ENCODE measurements around the gene TUBB2B. TPM values are rescaled to one million over a fixed set of nuclear protein-coding genes. Genes with fewer than 3 reads are reported as not detected.

The TUBB2B gene
- total RNA-seq, 2 experiments from 2014 or later, result not detected

GRCh38 chr6:3265671-3266070, 38.2 kb upstream of the TUBB2B start:
- Mint-ChIP-seq H3K27me3 (no peaks in the 10 kb centered on the region), H3K9me3 (ENCODE audit: low read depth) (no peaks in the 10 kb centered on the region), H3K27ac (no peak overlapping the region), H3K36me3 (peaks cover 18% of the 10 kb centered on the region), H3K4me1 (peaks cover 28% of the 10 kb centered on the region), H3K4me3 (no peak overlapping the region)
- ATAC-seq, result no peak
- CTCF ChIA-PET, result interaction anchor here (0.9 to 1.2 kb wide), 3 partner anchors 14 kb away, joined by 3 to 4 read pairs (median 4); no protein-coding TSS in a partner anchor
- DNase-seq, result no peak

- Mint-ChIP-seq H3K27ac (no peak overlapping the region), H3K27me3 (no peaks in the 10 kb centered on the region), H3K36me3 (peaks cover 20% of the 10 kb centered on the region), H3K9me3 (ENCODE audit: low read depth) (no peaks in the 10 kb centered on the region), H3K4me1 (peaks cover 39% of the 10 kb centered on the region), H3K4me3 (no peak overlapping the region)
- CTCF ChIA-PET, result interaction anchor here (1.2 kb wide), 2 partner anchors 13 to 15 kb away, joined by 4 to 7 read pairs; no protein-coding TSS in a partner anchor
- no peak for DNase-seq
- no peak for ATAC-seq
Observed at GRCh38 chr6:3264356-3264755, 36.9 kb upstream of the TUBB2B start.

GRCh38 chr6:3263096-3263495, 35.6 kb upstream of the TUBB2B start:
- H3K4me1 Mint-ChIP-seq, result peaks cover 40% of the 10 kb centered on the region
- H3K27ac Mint-ChIP-seq, result peak overlapping the region; percentile 2
- ATAC-seq, result no peak

GRCh38 chr6:3261921-3262320, 34.5 kb upstream of the TUBB2B start:
- no peak overlapping the region for H3K4me3 Mint-ChIP-seq
- CTCF ChIA-PET, result interaction anchor here (1.2 to 5.5 kb wide), 4 partner anchors 11 to 471 kb away, joined by 3 to 46 read pairs (median 7); no protein-coding TSS in a partner anchor

More at GRCh38 chr6:3263096-3263495, 35.6 kb upstream of the TUBB2B start:
- peaks cover 17% of the 10 kb centered on the region for H3K36me3 Mint-ChIP-seq
- CTCF ChIA-PET, result interaction anchor here (1.1 to 5.5 kb wide), 3 partner anchors 12 to 142 kb away, joined by 4 to 46 read pairs (median 9); no protein-coding TSS in a partner anchor
- no peaks in the 10 kb centered on the region for H3K9me3 Mint-ChIP-seq (ENCODE audit: low read depth)
- no peak for DNase-seq
- H3K4me3 Mint-ChIP-seq, result no peak overlapping the region
- no peaks in the 10 kb centered on the region for H3K27me3 Mint-ChIP-seq

GRCh38 chr6:3261518-3261820, 34.0 kb upstream of the TUBB2B start:
- Mint-ChIP-seq H3K4me1 (peaks cover 38% of the 10 kb centered on the region), H3K27ac (no peak overlapping the region), H3K4me3 (peak overlapping the region; percentile 44), H3K36me3 (peaks cover 16% of the 10 kb centered on the region), H3K9me3 (ENCODE audit: low read depth) (no peaks in the 10 kb centered on the region), H3K27me3 (peaks cover 10% of the 10 kb centered on the region)
- no peak for DNase-seq
- CTCF ChIA-PET, result interaction anchor here (1.2 to 5.5 kb wide), 4 partner anchors 11 to 472 kb away, joined by 3 to 46 read pairs (median 7); no protein-coding TSS in a partner anchor
- no peak for ATAC-seq

More at GRCh38 chr6:3261921-3262320, 34.5 kb upstream of the TUBB2B start:
- ATAC-seq (no peak), DNase-seq (no peak)
- no peak overlapping the region for H3K27ac Mint-ChIP-seq
- peaks cover 6% of the 10 kb centered on the region for H3K27me3 Mint-ChIP-seq
- H3K4me1 Mint-ChIP-seq, result peaks cover 38% of the 10 kb centered on the region
- H3K36me3 Mint-ChIP-seq, result peaks cover 17% of the 10 kb centered on the region
- H3K9me3 Mint-ChIP-seq (ENCODE audit: low read depth), result no peaks in the 10 kb centered on the region

- Mint-ChIP-seq H3K4me1 (peaks cover 38% of the 10 kb centered on the region), H3K9me3 (ENCODE audit: low read depth) (no peaks in the 10 kb centered on the region), H3K4me3 (peak overlapping the region; percentile 44), H3K27me3 (peaks cover 10% of the 10 kb centered on the region), H3K27ac (no peak overlapping the region), H3K36me3 (peaks cover 15% of the 10 kb centered on the region)
- DNase-seq (no peak), ATAC-seq (no peak)
- CTCF ChIA-PET, result interaction anchor here (1.8 to 5.5 kb wide), 4 partner anchors 10 to 472 kb away, joined by 5 to 46 read pairs (median 9); no protein-coding TSS in a partner anchor
Observed at GRCh38 chr6:3260772-3261517, 33.5 kb upstream of the TUBB2B start.

GRCh38 chr6:3260296-3260695, 32.8 kb upstream of the TUBB2B start:
- CTCF ChIA-PET, result interaction anchor here (1.2 to 5.5 kb wide), 5 partner anchors 10 to 473 kb away, joined by 4 to 46 read pairs (median 5); partner anchors contain the start of gene TUBB2A
- H3K36me3 Mint-ChIP-seq, result peaks cover 15% of the 10 kb centered on the region
- H3K27ac Mint-ChIP-seq, result no peak overlapping the region
- no peak for ATAC-seq
- H3K9me3 Mint-ChIP-seq (ENCODE audit: low read depth), result no peaks in the 10 kb centered on the region
- no peak for DNase-seq
- peaks cover 10% of the 10 kb centered on the region for H3K27me3 Mint-ChIP-seq
- H3K4me3 Mint-ChIP-seq, result peak overlapping the region; percentile 44
- H3K4me1 Mint-ChIP-seq, result peaks cover 38% of the 10 kb centered on the region

GRCh38 chr6:3259491-3259958, 32.1 kb upstream of the TUBB2B start:
- H3K27ac Mint-ChIP-seq, result peak overlapping the region; percentile 83
- ATAC-seq (peak; percentile 41), DNase-seq (peak; percentile 66)
- H3K4me3 Mint-ChIP-seq, result peak overlapping the region; percentile 91
- H3K9me3 Mint-ChIP-seq (ENCODE audit: low read depth), result no peaks in the 10 kb centered on the region
- peaks cover 12% of the 10 kb centered on the region for H3K36me3 Mint-ChIP-seq
- H3K27me3 Mint-ChIP-seq, result peaks cover 10% of the 10 kb centered on the region
- H3K4me1 Mint-ChIP-seq, result peaks cover 36% of the 10 kb centered on the region
- CTCF ChIA-PET, result interaction anchor here (0.8 to 5.5 kb wide), 6 partner anchors 9 to 748 kb away, joined by 3 to 46 read pairs (median 4); partner anchors contain the start of gene TUBB2A

GRCh38 chr6:3258720-3259490, 31.5 kb upstream of the TUBB2B start, which contains the start of gene PSMG4:
PSMG4 (plus strand) TSS chr6:3258947; CDS start chr6:3259023, 76 bp downstream.
- DNase-seq (peak; percentile 93), ATAC-seq (peak; percentile 83)
- Mint-ChIP-seq H3K27ac (peak within 1 kb of the TSS; percentile 83), H3K36me3 (peaks cover 11% of the 10 kb centered on the region), H3K27me3 (peaks cover 10% of the 10 kb centered on the region), H3K4me1 (peaks cover 36% of the 10 kb centered on the region), H3K9me3 (ENCODE audit: low read depth) (no peaks in the 10 kb centered on the region), H3K4me3 (peak within 1 kb of the TSS; percentile 91)
- CTCF ChIA-PET, result interaction anchor here (0.8 to 5.5 kb wide), 7 partner anchors 8 to 749 kb away, joined by 3 to 46 read pairs (median 4); partner anchors contain the start of gene TUBB2A

- DNase-seq, result no peak
- peaks cover 10% of the 10 kb centered on the region for H3K27me3 Mint-ChIP-seq
- H3K36me3 Mint-ChIP-seq, result peaks cover 9% of the 10 kb centered on the region
- no peaks in the 10 kb centered on the region for H3K9me3 Mint-ChIP-seq (ENCODE audit: low read depth)
- H3K4me1 Mint-ChIP-seq, result peaks cover 34% of the 10 kb centered on the region
- CTCF ChIA-PET, result interaction anchor here (0.9 to 5.5 kb wide), 3 partner anchors 7 to 49 kb away, joined by 3 to 46 read pairs (median 5); no protein-coding TSS in a partner anchor
- ATAC-seq, result no peak
- no peak overlapping the region for H3K27ac Mint-ChIP-seq
- H3K4me3 Mint-ChIP-seq, result peak overlapping the region; percentile 68
Observed at GRCh38 chr6:3258201-3258600, 30.7 kb upstream of the TUBB2B start.

- DNase-seq (no peak), ATAC-seq (no peak)
- Mint-ChIP-seq H3K27ac (no peak overlapping the region), H3K27me3 (peaks cover 29% of the 10 kb centered on the region), H3K9me3 (ENCODE audit: low read depth) (no peaks in the 10 kb centered on the region), H3K36me3 (no peaks in the 10 kb centered on the region), H3K4me3 (no peak overlapping the region), H3K4me1 (peaks cover 10% of the 10 kb centered on the region)
- CTCF ChIA-PET, result interaction anchor here (1.4 kb wide), 1 partner anchor 26 kb away, joined by 3 read pairs; no protein-coding TSS in a partner anchor
Observed at GRCh38 chr6:3253597-3253961, 26.1 kb upstream of the TUBB2B start.

GRCh38 chr6:3252861-3253596, 25.6 kb upstream of the TUBB2B start:
- Mint-ChIP-seq H3K4me1 (peaks cover 10% of the 10 kb centered on the region), H3K27me3 (peaks cover 35% of the 10 kb centered on the region), H3K9me3 (ENCODE audit: low read depth) (no peaks in the 10 kb centered on the region), H3K36me3 (no peaks in the 10 kb centered on the region), H3K4me3 (no peak overlapping the region), H3K27ac (no peak overlapping the region)
- ATAC-seq, result no peak
- CTCF ChIA-PET, result interaction anchor here (1.2 to 4.3 kb wide), 6 partner anchors 8 to 127 kb away, joined by 3 to 46 read pairs (median 10); partner anchors contain the start of genes PSMG4 and TUBB2A
- no peak for DNase-seq
